Fibroblast of pulmonary artery (primary cell): ENCODE measurements around the gene TRIP11.

ENCODE experiments used
- DNase-seq: peaks from one replicate; pipeline ENCODE4 v3.0.0-alpha.2; 2010; ENCODE audit warnings: low read depth
- H3K4me3 ChIP-seq: replicated peaks from 2 replicates; pipeline ENCODE4 v1.5.1; 2011; ENCODE audit warnings: low read depth, mild to moderate bottlenecking, control low read depth, low read length, moderate library complexity
- TF ChIP-seq, protein P1 (sequence below): IDR thresholded peaks from 2 replicates; pipeline ENCODE4 v1.5.1; 2011; ENCODE audit warnings: mild to moderate bottlenecking, control low read depth, low read length, inconsistent platforms; ENCODE audit errors: missing control alignments

The TRIP11 gene

DNA sequence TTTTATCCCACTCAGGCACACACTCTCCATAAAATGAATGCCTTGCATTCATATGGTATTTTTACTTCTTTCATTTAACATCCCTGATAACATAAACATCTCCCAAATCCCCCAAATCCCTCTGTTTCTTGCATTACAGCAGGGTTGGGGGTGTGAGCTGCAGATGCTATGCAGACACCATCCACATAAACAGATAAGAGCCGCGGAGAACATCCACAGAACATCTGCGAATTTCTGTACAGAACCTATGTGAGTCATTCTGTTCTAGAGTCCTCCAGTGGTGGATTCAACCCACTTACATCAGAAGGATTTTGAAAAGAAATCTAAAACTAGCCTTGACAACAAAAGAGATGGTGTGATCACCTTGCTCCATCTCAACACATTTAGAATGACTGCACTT is 112.7 kb downstream of the TRIP11 start:
- peak; percentile 17 for DNase-seq
- TF ChIP-seq, protein P1, sequence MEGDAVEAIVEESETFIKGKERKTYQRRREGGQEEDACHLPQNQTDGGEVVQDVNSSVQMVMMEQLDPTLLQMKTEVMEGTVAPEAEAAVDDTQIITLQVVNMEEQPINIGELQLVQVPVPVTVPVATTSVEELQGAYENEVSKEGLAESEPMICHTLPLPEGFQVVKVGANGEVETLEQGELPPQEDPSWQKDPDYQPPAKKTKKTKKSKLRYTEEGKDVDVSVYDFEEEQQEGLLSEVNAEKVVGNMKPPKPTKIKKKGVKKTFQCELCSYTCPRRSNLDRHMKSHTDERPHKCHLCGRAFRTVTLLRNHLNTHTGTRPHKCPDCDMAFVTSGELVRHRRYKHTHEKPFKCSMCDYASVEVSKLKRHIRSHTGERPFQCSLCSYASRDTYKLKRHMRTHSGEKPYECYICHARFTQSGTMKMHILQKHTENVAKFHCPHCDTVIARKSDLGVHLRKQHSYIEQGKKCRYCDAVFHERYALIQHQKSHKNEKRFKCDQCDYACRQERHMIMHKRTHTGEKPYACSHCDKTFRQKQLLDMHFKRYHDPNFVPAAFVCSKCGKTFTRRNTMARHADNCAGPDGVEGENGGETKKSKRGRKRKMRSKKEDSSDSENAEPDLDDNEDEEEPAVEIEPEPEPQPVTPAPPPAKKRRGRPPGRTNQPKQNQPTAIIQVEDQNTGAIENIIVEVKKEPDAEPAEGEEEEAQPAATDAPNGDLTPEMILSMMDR, result no peak
- H3K4me3 ChIP-seq, result no peak overlapping the region

DNA sequence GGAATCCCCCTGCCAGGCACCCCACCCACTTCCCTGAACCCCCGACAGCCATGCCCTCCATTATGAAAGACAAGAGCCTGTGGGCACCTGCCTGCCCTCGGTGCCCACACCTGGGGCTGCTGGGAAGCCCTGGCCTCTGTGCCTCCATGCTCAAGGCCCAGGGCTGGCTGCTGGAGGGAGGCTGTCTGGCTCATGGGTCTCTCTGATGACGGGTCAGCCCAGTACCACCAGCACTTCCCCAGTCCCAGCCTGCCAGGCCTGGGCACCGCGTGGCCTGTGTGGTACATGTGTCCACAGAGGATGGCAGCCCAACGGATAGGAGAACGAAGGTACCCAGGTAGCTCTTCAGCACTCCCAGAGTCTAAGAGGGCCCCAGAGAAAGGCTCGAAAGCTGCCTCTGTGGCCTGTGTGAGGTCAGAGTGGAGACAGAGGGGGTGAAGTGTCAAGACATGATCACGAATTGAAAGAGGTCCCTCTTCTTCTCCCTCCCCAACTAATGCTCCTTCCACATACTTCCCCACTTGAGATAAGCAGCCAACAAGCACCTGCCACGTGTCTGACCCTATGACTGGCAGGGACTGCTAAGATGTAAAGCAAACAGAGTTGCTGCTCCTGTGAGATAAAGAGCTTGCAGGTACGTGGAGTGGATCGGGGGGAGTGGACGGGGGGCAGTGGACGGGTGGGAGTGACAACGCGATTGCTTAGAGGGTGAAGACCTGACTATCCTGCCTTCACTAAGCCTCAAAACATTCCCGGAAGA is 113.5 kb downstream of the TRIP11 start:
- TF ChIP-seq, protein P1, result no peak
- no peak overlapping the region for H3K4me3 ChIP-seq
- no peak for DNase-seq

DNA sequence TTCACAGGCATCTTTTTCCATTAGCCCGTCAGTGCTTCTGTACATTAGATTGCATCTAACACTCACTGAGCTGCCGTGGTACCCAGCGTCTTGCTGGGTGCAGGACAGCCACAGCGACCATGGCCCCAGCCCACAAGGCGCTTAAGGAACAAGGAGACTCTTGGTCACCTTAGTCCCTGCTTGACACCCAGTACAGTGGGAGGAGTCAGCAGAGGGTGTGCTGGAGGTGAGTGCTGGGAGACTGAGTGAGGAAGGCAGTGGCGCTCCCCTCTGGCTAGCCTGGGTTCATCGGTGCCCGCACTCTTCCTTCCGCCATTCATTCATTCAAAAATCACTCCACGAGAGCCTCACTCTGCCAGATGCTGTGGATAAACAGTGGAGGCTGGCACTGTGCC is 114.1 kb downstream of the TRIP11 start:
- TF ChIP-seq, protein P1, result no peak
- no peak overlapping the region for H3K4me3 ChIP-seq
- DNase-seq, result no peak

DNA sequence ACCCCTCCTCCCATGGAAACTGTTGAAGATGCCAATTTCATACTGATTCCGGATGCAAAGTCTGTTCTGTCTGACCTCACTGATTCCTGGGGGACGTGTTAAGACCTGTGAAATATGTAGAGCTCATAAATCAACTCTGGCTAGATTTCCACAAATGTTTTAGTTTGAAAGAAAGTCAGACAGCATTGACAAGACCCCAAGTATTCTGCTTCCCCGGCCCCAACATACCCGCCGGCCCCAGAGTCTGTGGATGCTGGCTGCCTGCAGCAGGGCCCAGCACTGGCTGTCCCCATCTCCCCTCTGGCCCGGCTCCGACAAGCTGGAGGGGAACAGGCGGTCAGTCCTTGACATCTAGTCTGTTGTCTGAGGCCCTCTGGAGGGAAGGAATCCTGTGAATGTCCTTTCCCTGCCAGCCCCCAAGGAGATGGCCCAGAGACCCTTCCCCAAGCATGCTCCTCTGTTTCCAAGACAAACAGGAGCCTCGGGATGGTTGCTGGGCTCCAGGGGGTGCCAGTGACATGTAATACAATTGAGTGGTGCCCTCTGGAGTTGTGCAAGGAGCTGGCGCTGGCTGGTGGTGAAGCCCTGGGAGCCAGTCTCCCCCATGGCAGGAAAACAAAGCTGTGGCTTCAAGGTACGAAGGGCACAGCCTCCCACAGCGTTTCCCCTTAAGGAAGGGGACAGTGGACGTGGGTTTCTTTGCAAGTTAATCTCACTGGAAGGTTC is 114.7 kb downstream of the TRIP11 start:
- no peak overlapping the region for H3K4me3 ChIP-seq
- DNase-seq, result peak; percentile 56
- TF ChIP-seq, protein P1, result no peak

DNA sequence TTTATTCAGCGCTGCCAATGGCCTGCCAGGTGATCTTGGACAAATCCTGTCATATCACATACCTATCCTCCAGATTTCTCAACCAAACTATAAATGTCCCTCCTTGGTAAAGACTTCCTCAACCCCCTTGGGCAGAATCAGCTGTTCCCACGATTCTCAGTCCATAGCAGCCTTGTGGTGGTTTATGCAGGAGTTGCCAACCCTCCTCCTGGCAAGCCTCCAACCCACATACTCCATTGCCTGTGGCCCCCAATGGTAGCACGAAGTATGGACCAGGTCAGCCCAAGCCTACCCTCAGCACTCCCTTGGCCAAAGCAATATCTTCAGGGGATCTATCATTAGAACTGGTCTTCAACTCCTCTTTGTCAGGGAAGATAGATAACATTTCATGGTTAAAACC is 119.3 kb downstream of the TRIP11 start:
- TF ChIP-seq, protein P1, result no peak
- no peak overlapping the region for H3K4me3 ChIP-seq
- no peak for DNase-seq

DNA sequence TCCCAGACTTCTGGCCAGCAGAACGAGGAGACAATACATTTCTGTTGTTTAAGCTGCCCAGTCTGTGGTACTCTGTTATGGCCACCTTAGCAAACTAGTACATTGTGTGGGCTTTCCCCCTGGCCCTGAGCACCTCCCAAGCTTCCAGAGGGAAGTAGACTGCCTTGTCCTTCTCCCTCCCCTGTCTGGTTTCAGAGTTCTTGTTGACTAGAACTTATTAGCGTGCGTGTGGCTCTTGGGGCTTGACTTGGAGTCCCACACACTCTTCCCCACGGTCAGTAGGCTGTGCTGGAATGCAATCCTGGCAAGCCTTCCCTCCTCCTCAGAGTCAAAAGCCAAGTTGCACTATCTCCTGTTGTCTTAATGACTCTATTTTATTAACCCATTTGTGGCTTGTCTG is 120.0 kb downstream of the TRIP11 start:
- peak; percentile 60 for DNase-seq
- no peak overlapping the region for H3K4me3 ChIP-seq
- TF ChIP-seq, protein P1, result no peak
